ENCODE measurements around the gene DARS1. TPM values are rescaled to one million over a fixed set of nuclear protein-coding genes. Genes with fewer than 3 reads are reported as not detected.
A peak's percentile ranks its signal among the peaks of the same experiment; 100 is the strongest.

Gene DARS1
- total and polyA plus RNA-seq, 2 experiments from 2014 or later = 115 to 148 TPM

- Histone ChIP-seq H4K20me1 (replicated peaks; ENCODE audit: insufficient read depth) (no peaks in the 10 kb centered on the region), H3K27me3 (ENCODE audit: insufficient read depth) (no peaks in the 10 kb centered on the region), H2AFZ (no peak overlapping the region), H3K4me2 (no peak overlapping the region), H3K79me2 (replicated peaks; ENCODE audit: insufficient read depth) (no peaks in the 10 kb centered on the region), H3F3A (replicated peaks; ENCODE audit: low read depth) (no peaks in the 10 kb centered on the region), H3K4me1 (ENCODE audit: insufficient read depth) (0 out of 2 replicates have a peak, but pooled peaks cover 5% of the 10 kb centered on the region), H3K36me3 (ENCODE audit: insufficient read depth) (no peaks in the 10 kb centered on the region), H3K27ac (ENCODE audit: low read depth) (no peak overlapping the region), H3K9me2 (ENCODE audit: insufficient read depth) (no peaks in the 10 kb centered on the region), H3K4me3 (no peak overlapping the region)
- no peaks in the 10 kb centered on the region; the same call in 2 of the 3 replicates for H3K4me1 Mint-ChIP-seq
- TF ChIP-seq EZH2 (IDR thresholded peaks at IDR 0.05; ENCODE audit: low read depth, unreplicated experiment) = no peak
- TF ChIP-seq JUNB (IDR thresholded peaks at IDR 0.05; ENCODE audit: unreplicated experiment) = no peak
- H3K27me3 Mint-ChIP-seq (ENCODE audit: insufficient read depth, low read depth, poor library complexity) = no peaks in the 10 kb centered on the region
- H3K36me3 Mint-ChIP-seq (ENCODE audit: low read depth) = no peaks in the 10 kb centered on the region
- ATAC-seq = no peak
- DNase-seq (ENCODE audit: low spot score) = no peak
- H3K27ac Mint-ChIP-seq = no peak overlapping the region
- H3K4me3 Mint-ChIP-seq = no peak overlapping the region
- no peaks in the 10 kb centered on the region for H3K9me3 Mint-ChIP-seq
Measured at GRCh38 chr2:135993421-135993820, 8.0 kb upstream of the DARS1 start.

- H3K4me2 ChIP-seq = no peak overlapping the region
- DNase-seq (ENCODE audit: low spot score) = no peak
- Mint-ChIP-seq H3K4me1 (0 out of 3 replicates have a peak, but pooled peaks cover 2% of the 10 kb centered on the region), H3K9me3 (no peaks in the 10 kb centered on the region), H3K4me3 (no peak overlapping the region), H3K27me3 (ENCODE audit: insufficient read depth, low read depth, poor library complexity) (no peaks in the 10 kb centered on the region), H3K27ac (no peak overlapping the region), H3K36me3 (ENCODE audit: low read depth) (no peaks in the 10 kb centered on the region)
- no peaks in the 10 kb centered on the region for H3F3A ChIP-seq (replicated peaks; ENCODE audit: low read depth)
- H3K79me2 ChIP-seq (replicated peaks; ENCODE audit: insufficient read depth) = no peaks in the 10 kb centered on the region
- H2AFZ ChIP-seq = 0 out of 2 replicates have a peak overlapping the region, but pooled peaks have one; percentile 18
- no peaks in the 10 kb centered on the region for H3K27me3 ChIP-seq (ENCODE audit: insufficient read depth)
- ATAC-seq = no peak
- no peaks in the 10 kb centered on the region for H3K36me3 ChIP-seq (ENCODE audit: insufficient read depth)
- peaks cover 5% of the 10 kb centered on the region; the same call in 1 of the 2 replicates for H3K9me2 ChIP-seq (ENCODE audit: insufficient read depth)
- no peaks in the 10 kb centered on the region for H4K20me1 ChIP-seq (replicated peaks; ENCODE audit: insufficient read depth)
- no peaks in the 10 kb centered on the region for H3K4me1 ChIP-seq (ENCODE audit: insufficient read depth)
- no peak overlapping the region for H3K4me3 ChIP-seq
- TF ChIP-seq NANOG (IDR thresholded peaks at IDR 0.05; ENCODE audit: borderline replicate concordance) (no peak), ETS1 (IDR thresholded peaks at IDR 0.05) (no peak), CTCF (conservative IDR thresholded peaks at IDR 0.05; ENCODE audit: low read depth in 2 of 2) (no peak), EZH2phosphoT487 (IDR thresholded peaks at IDR 0.05; ENCODE audit: unreplicated experiment) (no peak)
- H3K27ac ChIP-seq (ENCODE audit: low read depth) = no peak overlapping the region
Measured at GRCh38 chr2:135991861-135992260, 6.4 kb upstream of the DARS1 start.

- H3K9me2 ChIP-seq (ENCODE audit: insufficient read depth) = peaks cover 10% of the 10 kb centered on the region; the same call in 1 of the 2 replicates
- no peak overlapping the region for H3K4me2 ChIP-seq
- no peaks in the 10 kb centered on the region; the same call in 1 of the 2 replicates for H3F3A ChIP-seq (replicated peaks; ENCODE audit: low read depth)
- no peaks in the 10 kb centered on the region; the same call in 1 of the 2 replicates for H3K36me3 ChIP-seq (ENCODE audit: insufficient read depth)
- H3K79me2 ChIP-seq (replicated peaks; ENCODE audit: insufficient read depth) = peaks cover 25% of the 10 kb centered on the region
- H3K9me3 Mint-ChIP-seq = no peaks in the 10 kb centered on the region
- peaks cover 14% of the 10 kb centered on the region; the same call in 1 of the 2 replicates for H3K4me1 ChIP-seq (ENCODE audit: insufficient read depth)
- no peak overlapping the region for H3K27ac Mint-ChIP-seq
- no peak overlapping the region for H2AFZ ChIP-seq
- H3K27me3 ChIP-seq (ENCODE audit: insufficient read depth) = no peaks in the 10 kb centered on the region
- no peak overlapping the region for H3K27ac ChIP-seq (ENCODE audit: low read depth)
- DNase-seq (ENCODE audit: low spot score) = no peak
- no peaks in the 10 kb centered on the region for H4K20me1 ChIP-seq (replicated peaks; ENCODE audit: insufficient read depth)
- H3K4me1 Mint-ChIP-seq = peaks cover 16% of the 10 kb centered on the region
- no peak overlapping the region for H3K4me3 Mint-ChIP-seq
- H3K27me3 Mint-ChIP-seq (ENCODE audit: insufficient read depth, low read depth, poor library complexity) = no peaks in the 10 kb centered on the region
- no peak overlapping the region for H3K4me3 ChIP-seq
- no peak for ATAC-seq
- H3K36me3 Mint-ChIP-seq (ENCODE audit: low read depth) = peaks cover 4% of the 10 kb centered on the region; the same call in 2 of the 3 replicates
- no peak for TF ChIP-seq CREB1 (CRISPR knock-in tag; IDR thresholded peaks at IDR 0.05; ENCODE audit: low read depth)
- no peak for TF ChIP-seq ETS1 (IDR thresholded peaks at IDR 0.05)
- TF ChIP-seq EZH2 (IDR thresholded peaks at IDR 0.05; ENCODE audit: low read depth, unreplicated experiment) = no peak
- no peak for TF ChIP-seq CTCF (conservative IDR thresholded peaks at IDR 0.05; ENCODE audit: low read depth in 2 of 2)
- no peak for TF ChIP-seq POLR2AphosphoS5 (IDR thresholded peaks at IDR 0.05; ENCODE audit: low read depth)
- no peak for TF ChIP-seq STAT1 (IDR thresholded peaks at IDR 0.05; ENCODE audit: unreplicated experiment)
- TF ChIP-seq JUNB (IDR thresholded peaks at IDR 0.05; ENCODE audit: unreplicated experiment) = no peak
- no peak for TF ChIP-seq NANOG (IDR thresholded peaks at IDR 0.05; ENCODE audit: borderline replicate concordance)
Measured at GRCh38 chr2:135987441-135987840, 2.0 kb upstream of the DARS1 start.

All from GM23338 (cell line).